ENCODE data around the gene KRT85. TPM values are rescaled to one million over a fixed set of nuclear protein-coding genes. Genes with fewer than 3 reads are reported as not detected.

Gene KRT85
- total and polyA plus RNA-seq, 10 of the 15 experiments (the other 5 are each of a cell fraction or from before 2014, with no cell fraction given) = 0.05 to 0.18 (median 0.11) TPM; not detected in 6

GRCh38 chr12:52312086-52312485, 55.2 kb downstream of the KRT85 start:
- TF ChIP-seq RAD21 (IDR thresholded peaks at IDR 0.05; ENCODE audit: insufficient read depth, low read depth, low read length) (no peak), E2F4 (IDR thresholded peaks at IDR 0.05; ENCODE audit: low read depth, low read length) (no peak), SUPT20H (IDR thresholded peaks at IDR 0.05; ENCODE audit: borderline replicate concordance, control insufficient read depth, low read depth, low read length) (no peak), BMI1 (IDR thresholded peaks at IDR 0.05; ENCODE audit: borderline replicate concordance) (no peak), BRCA1 (IDR thresholded peaks at IDR 0.05; ENCODE audit: low read depth, low read length) (no peak), REST (IDR thresholded peaks at IDR 0.05; ENCODE audit: low read depth, low read length) (no peak), CHD2 (IDR thresholded peaks at IDR 0.05; ENCODE audit: borderline replicate concordance, low read depth, low read length) (no peak), IKZF2 (IDR thresholded peaks at IDR 0.05) (no peak), PKNOX1 (IDR thresholded peaks at IDR 0.05) (no peak)
- in situ Hi-C loops (cut with MboI) = no loop called here
- WGBS (ENCODE audit: insufficient coverage, insufficient replicate concordance, low lambda C conversion rate, missing lambda C conversion rate) = 25% methylated on average over 4 of the region's 4 CpGs
- Histone ChIP-seq H4K20me1 (ENCODE audit: control insufficient read depth, insufficient read depth) (no peaks in the 10 kb centered on the region), H3K4me3 (no peak overlapping the region), H3K79me2 (ENCODE audit: control insufficient read depth, insufficient read depth, low read length) (no peaks in the 10 kb centered on the region), H3K4me2 (ENCODE audit: control insufficient read depth, insufficient read depth) (no peak overlapping the region), H3K27me3 (replicated peaks in 1 of 2; ENCODE audit: control insufficient read depth in 2 of 2, insufficient read depth in 2 of 2, low read length in 1 of 2) (peaks cover 15 to 18% of the 10 kb centered on the region in 2 experiments; a peak in 3 of 4 replicates), H2AFZ (ENCODE audit: control insufficient read depth, low read depth, low read length) (no peak overlapping the region), H3K9ac (ENCODE audit: control insufficient read depth, insufficient read depth, low read length) (no peak overlapping the region), H3K4me1 (ENCODE audit: control insufficient read depth, insufficient read depth, low read length) (no peaks in the 10 kb centered on the region), H3K27ac (ENCODE audit: control insufficient read depth, insufficient read depth) (no peak overlapping the region), H3K36me3 (ENCODE audit: control insufficient read depth in 2 of 2, insufficient read depth in 2 of 2, low read length in 1 of 2) (no peaks in the 10 kb centered on the region), H3K9me3 (replicated peaks; ENCODE audit: control insufficient read depth, insufficient read depth, low read length) (no peaks in the 10 kb centered on the region)
- BruUV-seq (replicated peaks) = no TSS peak
- ChIA-PET CTCF (interaction anchor here (0.9 to 3.7 kb wide), 9 partner anchors 16 to 567 kb away, joined by 3 to 18 read pairs (median 5); no protein-coding TSS in a partner anchor), SMC1A (ENCODE audit: uncharacterized antibody, unreplicated experiment) (interaction anchor here (1.0 to 2.0 kb wide), 3 partner anchors 13 to 26 kb away, joined by 3 to 7 read pairs (median 3); no protein-coding TSS in a partner anchor), POLR2A (interaction anchor here (1.0 kb wide), 1 partner anchor 13 kb away, joined by 3 read pairs; no protein-coding TSS in a partner anchor), RAD21 (ENCODE audit: unreplicated experiment) (no interaction called here)
- FAIRE-seq = no peak
- no peak for DNase-seq (ENCODE audit: low read depth, low spot score)
- ATAC-seq = no peak
- intact Hi-C loops (cut with micrococcal nuclease; ENCODE audit: unreplicated experiment) = no loop called here
